ENCODE data around the gene MARCHF11.

Gene MARCHF11

DNA sequence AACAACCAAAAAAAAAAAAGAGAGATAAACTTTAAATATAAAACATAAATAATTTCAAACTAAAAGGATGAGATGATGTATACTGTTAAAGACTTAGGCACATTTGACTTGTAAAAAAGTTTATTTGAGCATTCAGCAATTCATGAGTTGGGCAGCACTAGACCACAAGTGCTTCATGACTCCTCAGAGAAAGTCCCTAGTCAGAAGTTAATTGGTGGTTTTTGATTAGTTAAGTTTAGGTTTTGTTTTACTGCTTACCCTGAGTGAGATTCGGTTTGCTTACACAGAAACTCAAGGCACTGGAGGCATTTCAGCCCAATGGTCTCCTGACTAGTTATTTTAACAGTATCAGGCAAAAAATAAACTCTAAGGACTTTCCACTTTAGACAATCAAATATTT is 129.2 kb downstream of the MARCHF11 start:
- DNase-seq: no peak

DNA sequence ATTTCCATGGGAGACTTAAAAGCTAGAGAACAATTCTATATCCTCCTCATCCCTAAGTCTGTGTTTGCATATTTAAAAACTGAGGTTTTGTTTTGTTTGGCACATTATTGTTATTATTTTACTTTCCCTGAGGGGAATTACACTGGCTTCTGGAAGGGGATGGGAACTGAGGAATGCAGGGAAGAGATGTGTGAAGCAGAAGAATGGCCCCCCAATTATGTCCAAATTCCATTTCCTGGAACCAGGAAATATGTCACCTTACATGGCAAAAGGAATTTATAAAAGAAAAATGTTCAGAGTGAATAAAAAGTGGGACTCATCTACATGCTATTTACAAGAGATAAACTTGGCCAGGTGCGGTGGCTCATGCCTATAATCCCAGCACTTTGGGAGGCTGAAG is 129.8 kb downstream of the MARCHF11 start:
- no peak for DNase-seq

DNA sequence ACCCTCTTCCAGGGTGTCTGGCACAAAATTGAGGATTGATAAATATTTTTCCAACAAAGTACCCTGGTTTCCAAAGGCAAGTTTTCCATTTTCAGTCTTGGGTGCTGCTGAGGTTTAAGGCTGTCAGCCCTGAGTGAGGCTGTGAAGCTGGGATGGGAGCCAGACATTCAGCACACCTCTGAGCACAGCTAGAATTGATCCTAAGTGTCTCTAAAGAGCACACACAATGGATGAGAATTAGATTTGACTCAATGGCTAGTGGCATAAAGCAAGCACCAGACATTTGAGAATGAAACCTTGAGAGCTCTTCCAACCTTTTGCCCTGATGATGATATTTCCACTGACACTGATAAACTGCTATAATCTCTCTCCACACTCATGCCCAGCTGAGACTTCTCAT is 131.5 kb downstream of the MARCHF11 start:
- DNase-seq: no peak

DNA sequence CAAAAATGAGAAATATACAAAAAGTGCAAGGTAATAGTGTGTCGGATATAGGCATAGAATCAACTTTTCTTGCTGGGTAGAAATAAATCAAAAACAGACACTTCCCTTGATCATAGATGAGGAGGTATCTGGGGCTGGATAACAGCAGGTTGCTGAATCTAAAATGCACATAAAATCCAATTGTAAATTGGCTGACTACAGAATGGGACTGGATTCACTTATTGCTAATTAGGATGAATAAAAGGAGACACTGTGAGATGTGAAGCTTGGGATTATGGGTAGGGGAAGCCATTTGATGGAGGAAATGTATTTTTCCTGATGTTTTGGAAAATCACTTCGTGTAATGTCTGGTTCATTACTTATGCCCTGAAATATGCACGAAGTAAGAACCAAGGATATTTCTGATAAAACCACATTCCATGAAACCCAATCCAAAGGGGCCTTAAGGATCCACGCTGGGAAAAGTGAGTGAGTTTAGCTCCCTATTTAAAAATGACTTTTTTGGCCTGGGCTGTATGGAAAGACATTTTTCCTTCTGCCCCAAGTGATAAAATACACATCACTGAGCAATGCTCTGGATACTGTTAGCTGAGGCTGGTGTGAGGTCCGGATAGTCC is 136.1 kb downstream of the MARCHF11 start:
- no peak for DNase-seq

DNA sequence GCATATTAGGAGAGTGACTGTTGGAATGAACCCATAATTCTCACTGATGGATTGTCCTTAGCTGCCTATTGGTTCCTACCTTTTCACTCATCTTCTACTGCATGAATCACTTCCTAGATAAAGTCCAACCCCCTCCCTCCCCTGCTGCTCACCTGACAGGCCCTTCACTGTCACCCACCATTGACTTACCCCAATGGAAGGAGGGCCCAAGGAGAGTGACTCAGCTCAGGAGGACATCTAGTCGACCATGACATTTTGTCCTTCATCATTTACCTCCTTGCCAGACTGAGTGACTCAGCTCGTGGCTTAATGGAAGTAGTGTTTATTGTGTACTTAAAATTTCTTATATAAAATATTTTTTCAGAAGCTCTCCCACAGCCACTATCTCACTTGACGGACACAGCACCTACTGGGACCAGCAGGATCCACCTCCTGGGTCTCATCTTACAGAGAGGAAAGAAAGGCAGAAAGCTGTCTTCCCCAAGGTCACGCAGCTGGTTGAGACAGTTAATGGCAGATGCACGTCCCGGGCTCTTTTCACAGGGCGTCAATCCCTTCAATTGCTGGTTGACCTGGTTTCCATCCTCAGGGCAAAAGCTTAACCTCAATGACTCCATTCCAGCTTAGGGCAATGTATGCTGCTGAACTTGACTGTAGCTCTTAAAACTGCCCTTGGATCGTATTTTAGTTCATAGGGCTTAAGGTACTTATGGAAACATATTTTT is 142.3 kb downstream of the MARCHF11 start:
- no peak for DNase-seq

DNA sequence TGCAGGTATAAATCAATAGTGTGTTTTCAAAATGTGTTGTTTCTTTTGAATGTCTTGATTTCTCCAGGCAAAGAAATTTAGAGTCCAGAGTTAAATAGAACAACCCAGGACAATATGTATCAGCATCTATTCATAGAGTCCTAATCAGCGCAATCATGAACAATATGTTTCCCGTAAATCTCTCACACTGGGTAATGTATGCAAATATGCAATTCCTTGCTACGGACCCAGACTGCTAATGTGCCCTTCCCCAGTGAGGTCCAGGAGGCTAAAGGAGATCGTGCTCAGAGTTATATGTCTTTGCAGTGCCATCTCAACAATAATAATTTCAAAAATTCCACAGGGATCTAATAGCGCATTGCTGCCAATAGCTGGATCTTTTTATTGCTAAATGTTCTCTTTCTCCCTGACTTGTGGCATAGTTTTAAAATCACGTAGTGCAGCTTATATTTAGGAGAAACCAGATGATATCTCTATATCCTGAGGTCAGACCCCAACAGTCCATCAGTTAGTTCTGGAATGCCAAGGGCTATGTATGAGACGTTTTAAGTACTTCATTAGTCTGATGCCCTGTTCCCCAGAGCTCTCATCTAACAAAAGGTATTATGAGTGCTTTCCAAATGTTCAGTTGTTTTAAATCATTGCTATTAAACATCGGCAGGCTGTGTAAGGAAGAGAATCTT is 145.1 kb downstream of the MARCHF11 start:
- no peak for DNase-seq

DNA sequence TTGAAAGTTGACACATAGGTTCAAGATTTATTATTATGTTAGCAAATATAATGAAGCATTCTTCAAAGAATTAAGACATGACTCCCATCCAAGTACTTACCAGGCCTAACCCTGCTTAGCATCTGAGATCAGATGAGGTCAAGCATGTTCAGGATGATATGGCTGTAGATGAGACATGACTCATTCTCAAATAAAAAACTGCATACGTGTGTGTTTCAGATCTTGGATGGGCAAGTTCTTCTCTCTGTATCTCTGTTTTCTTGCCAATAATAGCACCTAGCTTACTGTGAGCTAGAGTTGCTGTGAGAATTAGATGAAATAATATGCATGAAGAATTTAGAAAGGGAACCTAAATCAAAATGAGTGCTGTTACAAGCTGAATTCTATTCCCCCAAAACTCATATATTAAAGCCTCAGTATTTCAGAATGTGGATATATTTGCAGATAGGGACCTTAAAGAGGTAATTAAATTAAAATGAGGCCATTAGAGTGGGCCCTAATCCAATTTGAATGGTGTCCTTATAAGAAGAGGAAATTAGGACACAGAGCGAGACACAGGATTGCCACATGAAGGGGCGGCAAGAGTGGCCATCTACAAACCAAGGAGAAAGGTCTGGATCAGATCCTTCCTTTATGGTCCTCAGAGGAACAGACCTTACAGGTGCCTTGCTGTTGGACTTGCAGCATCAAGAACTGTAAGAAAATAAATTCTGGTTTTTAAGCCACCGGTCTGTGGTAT is 146.2 kb downstream of the MARCHF11 start:
- no peak for DNase-seq

DNA sequence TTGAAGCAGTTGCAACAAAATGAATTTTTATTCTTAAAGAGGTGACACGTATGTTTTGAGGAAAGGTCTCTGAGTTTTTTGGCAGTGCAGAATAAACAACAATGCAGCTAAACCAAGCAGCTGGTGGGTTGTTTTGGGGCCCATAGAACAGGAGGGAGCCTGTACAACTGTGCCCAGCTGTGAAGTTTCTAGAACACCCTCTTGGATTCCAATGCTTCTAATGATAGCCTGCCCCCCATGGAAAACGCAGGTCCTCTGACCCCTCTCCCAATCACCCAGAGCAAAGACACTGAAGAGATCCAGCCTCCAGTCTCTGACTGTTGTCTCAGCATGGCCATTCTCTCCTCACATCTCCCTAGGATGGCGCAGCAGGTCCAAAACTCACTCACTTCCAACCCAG is 150.9 kb downstream of the MARCHF11 start:
- DNase-seq: no peak

DNA sequence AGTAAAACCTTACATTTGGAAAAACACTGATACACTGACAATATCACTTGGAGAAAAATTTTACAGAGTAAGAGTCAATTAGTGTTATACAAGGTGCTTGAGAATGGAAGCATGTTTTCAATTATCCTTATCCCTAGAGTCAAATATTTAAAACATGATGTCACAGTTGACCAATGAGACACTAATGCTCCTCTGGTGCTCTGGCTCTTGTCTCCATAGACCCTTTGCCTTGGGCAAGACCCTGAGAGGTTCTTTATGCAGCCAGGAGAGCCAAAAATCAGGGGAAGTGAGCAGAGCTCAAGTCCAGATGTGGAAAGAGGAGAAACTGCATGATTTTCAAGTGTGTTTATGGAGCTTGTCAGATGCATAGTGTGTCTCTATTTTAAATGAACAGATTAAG is 153.9 kb downstream of the MARCHF11 start:
- no peak for DNase-seq

DNA sequence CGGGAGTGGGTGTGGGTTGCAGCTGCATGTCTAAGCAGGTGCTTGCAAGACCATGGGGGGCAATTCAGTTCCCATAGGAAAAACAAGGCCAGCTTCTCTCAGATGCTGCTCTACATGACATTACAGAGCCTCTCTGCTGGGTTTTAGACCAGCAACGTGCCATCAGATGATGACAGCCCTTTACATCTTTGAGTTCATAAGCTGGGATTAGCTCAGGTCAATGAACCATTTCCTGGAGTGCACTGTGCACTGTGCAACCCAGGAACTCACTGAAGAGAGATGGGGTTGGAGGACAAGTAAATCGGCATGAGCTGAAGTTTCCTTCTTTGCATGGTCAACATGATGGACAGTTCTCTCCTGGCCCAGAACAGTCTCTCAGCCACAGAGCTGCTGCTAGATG is 160.6 kb downstream of the MARCHF11 start:
- DNase-seq: no peak

DNA sequence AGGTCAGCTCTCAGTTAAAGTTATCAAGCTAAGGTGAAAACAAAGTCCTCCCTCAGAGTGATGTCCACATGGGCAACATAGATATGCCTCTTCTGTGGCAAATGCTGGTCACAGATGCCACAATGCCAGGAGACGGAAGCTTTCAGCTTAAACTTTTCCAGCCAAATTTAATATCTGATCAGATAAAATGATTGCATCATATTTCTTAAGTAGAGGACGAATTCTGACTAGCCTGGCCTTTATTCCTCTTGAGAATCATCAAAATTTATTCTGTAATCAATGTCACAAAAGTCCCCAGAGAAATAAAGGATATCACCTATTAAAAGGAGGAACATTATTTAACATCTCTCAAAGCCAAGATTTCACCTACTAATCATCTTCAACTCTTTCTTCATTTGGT is 161.9 kb downstream of the MARCHF11 start:
- no peak for DNase-seq

Data from stimulated activated CD4-positive, alpha-beta T cell treated with anti-CD3 and anti-CD28 coated beads, Interleukin-2, amount 100 ng/mL, for 24 hours (primary cell).